Loucy (cell line): Measurements from ENCODE around the gene CLDN34.

ENCODE experiments used
- H2AFZ ChIP-seq: fragments of 200-600 bp; sonication (generic); 2 replicates; pipeline ENCODE4 v1.6.0; 2016; ENCODE audit warnings: antibody characterized with exemption, mild to moderate bottlenecking, low read length, moderate library complexity
- H3F3A ChIP-seq: fragments of 200-600 bp; 2 replicates; pipeline ENCODE4 v1.6.0; 2016; ENCODE audit warnings: antibody characterized with exemption, low read depth, mild to moderate bottlenecking
- H3K27me3 ChIP-seq: fragments of 200-600 bp; sonication (generic); 2 replicates; pipeline ENCODE4 v1.6.1; 2014; ENCODE audit warnings: low read length, mild to moderate bottlenecking; ENCODE audit not compliant: insufficient read depth, poor library complexity, severe bottlenecking
- H3K36me3 ChIP-seq: fragments of 200-600 bp; sonication (generic); 2 replicates; pipeline ENCODE4 v1.6.1; 2016; ENCODE audit warnings: low read length; ENCODE audit not compliant: insufficient read depth
- H3K4me1 ChIP-seq: fragments of 200-600 bp; sonication (generic); 2 replicates; pipeline ENCODE4 v1.5.1; 2014; ENCODE audit warnings: low read length, mild to moderate bottlenecking; ENCODE audit not compliant: insufficient read depth, poor library complexity, severe bottlenecking
- H3K4me2 ChIP-seq: fragments of 200-600 bp; sonication (generic); 2 replicates; pipeline ENCODE4 v1.6.0; 2014; ENCODE audit warnings: antibody characterized with exemption, low read length, low read depth, mild to moderate bottlenecking; ENCODE audit not compliant: poor library complexity, severe bottlenecking
- H3K4me3 ChIP-seq: fragments of 200-600 bp; sonication (generic); 2 replicates; pipeline ENCODE4 v1.5.1; 2014; ENCODE audit warnings: low read length, mild to moderate bottlenecking, mixed read lengths; ENCODE audit not compliant: poor library complexity, severe bottlenecking
- H3K79me2 ChIP-seq: fragments of 200-600 bp; sonication (generic); 2 replicates; pipeline ENCODE4 v1.6.1; 2014; ENCODE audit warnings: low read length; ENCODE audit not compliant: insufficient read depth
- H3K9ac ChIP-seq: fragments of 200-600 bp; sonication (generic); 2 replicates; pipeline ENCODE4 v1.6.0; 2014; ENCODE audit warnings: mild to moderate bottlenecking, low read depth, low read length, moderate library complexity; ENCODE audit not compliant: poor library complexity, severe bottlenecking
- H3K9me2 ChIP-seq: fragments of 200-600 bp; sonication (generic); replicated peaks from 2 replicates; pipeline ENCODE4 v1.6.1; 2016; ENCODE audit warnings: low read depth, low read length, mixed read lengths
- H3K9me3 ChIP-seq: fragments of 200-600 bp; sonication (generic); 2 replicates; pipeline ENCODE4 v1.6.1; 2014; ENCODE audit warnings: mild to moderate bottlenecking, antibody characterized with exemption, low read length, low read depth; ENCODE audit not compliant: insufficient read depth
- H4K20me1 ChIP-seq: fragments of 200-600 bp; sonication (generic); 2 replicates; pipeline ENCODE4 v1.6.0; 2014; ENCODE audit warnings: antibody characterized with exemption, low read length, mild to moderate bottlenecking; ENCODE audit not compliant: insufficient read depth, poor library complexity, severe bottlenecking
- EZH2phosphoT487 ChIP-seq: fragments of 200-600 bp; IDR thresholded peaks from 2 replicates; pipeline ENCODE4 v1.6.1; 2018; ENCODE audit warnings: antibody characterized with exemption, mild to moderate bottlenecking, moderate library complexity, borderline replicate concordance
- TF ChIP-seq, protein P1 (sequence below): fragments of 200-600 bp; sonication (generic); conservative IDR thresholded peaks from 2 replicates; pipeline ENCODE4 v1.5.1; 2014; ENCODE audit warnings: mild to moderate bottlenecking, antibody characterized with exemption, low read length

Gene CLDN34

DNA sequence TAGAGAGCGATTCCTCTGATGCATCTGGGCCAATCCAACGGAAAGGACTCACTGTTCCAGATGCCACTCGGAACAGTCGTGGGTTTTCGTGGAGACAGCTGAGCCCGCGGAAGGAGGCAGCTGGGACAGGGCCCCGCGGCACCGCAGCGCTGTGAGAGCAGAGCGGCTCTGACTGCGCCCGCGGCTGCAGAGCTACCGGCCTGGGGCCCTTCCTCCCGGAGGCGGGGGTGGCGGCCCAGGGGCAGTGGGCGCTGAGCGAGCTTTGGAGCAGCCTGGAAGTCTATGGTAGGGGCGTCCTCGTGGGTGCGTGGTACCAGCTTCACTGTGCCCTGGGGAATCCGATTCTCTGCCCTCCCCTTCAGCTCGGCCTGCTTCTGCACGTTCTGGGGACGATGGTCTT is 24.9 kb downstream of the CLDN34 start:
- Histone ChIP-seq H3K79me2 (no peaks in the 10 kb centered on the region), H3F3A (no peaks in the 10 kb centered on the region), H3K36me3 (no peaks in the 10 kb centered on the region), H3K27me3 (no peaks in the 10 kb centered on the region), H4K20me1 (no peaks in the 10 kb centered on the region), H3K9me2 (no peaks in the 10 kb centered on the region), H3K4me3 (no peak overlapping the region), H3K9me3 (no peaks in the 10 kb centered on the region), H3K4me1 (no peaks in the 10 kb centered on the region), H3K4me2 (no peak overlapping the region), H3K9ac (no peak overlapping the region), H2AFZ (no peak overlapping the region)
- no peak for TF ChIP-seq EZH2phosphoT487
- TF ChIP-seq, protein P1, sequence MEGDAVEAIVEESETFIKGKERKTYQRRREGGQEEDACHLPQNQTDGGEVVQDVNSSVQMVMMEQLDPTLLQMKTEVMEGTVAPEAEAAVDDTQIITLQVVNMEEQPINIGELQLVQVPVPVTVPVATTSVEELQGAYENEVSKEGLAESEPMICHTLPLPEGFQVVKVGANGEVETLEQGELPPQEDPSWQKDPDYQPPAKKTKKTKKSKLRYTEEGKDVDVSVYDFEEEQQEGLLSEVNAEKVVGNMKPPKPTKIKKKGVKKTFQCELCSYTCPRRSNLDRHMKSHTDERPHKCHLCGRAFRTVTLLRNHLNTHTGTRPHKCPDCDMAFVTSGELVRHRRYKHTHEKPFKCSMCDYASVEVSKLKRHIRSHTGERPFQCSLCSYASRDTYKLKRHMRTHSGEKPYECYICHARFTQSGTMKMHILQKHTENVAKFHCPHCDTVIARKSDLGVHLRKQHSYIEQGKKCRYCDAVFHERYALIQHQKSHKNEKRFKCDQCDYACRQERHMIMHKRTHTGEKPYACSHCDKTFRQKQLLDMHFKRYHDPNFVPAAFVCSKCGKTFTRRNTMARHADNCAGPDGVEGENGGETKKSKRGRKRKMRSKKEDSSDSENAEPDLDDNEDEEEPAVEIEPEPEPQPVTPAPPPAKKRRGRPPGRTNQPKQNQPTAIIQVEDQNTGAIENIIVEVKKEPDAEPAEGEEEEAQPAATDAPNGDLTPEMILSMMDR: no peak

DNA sequence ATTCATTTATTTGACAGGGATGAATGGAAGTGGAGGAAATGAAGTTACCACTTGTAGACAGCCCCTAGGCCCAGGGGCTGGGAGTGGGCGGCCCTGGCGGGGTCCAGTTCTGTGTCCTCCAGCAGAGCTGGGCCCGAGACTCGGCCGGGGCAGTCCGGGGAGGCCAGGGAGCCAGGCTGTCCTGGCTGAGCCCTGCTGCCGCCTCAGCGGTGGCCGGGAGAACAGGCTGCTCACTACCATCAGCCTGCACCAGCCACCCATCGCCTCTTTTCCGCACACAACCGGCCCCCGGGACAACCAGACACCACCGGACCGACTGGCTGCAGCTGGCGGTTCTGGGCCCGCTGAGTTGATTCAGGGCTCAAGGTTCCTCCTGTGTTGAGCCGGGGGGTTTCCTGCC is 25.6 kb downstream of the CLDN34 start:
- Histone ChIP-seq H2AFZ (no peak overlapping the region), H3K9ac (no peak overlapping the region), H3K4me2 (no peak overlapping the region), H3K9me2 (no peaks in the 10 kb centered on the region), H3K79me2 (no peaks in the 10 kb centered on the region), H3K27me3 (no peaks in the 10 kb centered on the region), H3F3A (no peaks in the 10 kb centered on the region), H3K9me3 (no peaks in the 10 kb centered on the region), H3K36me3 (no peaks in the 10 kb centered on the region), H4K20me1 (no peaks in the 10 kb centered on the region), H3K4me3 (no peak overlapping the region), H3K4me1 (no peaks in the 10 kb centered on the region)
- TF ChIP-seq EZH2phosphoT487: no peak
- TF ChIP-seq, protein P1: no peak

DNA sequence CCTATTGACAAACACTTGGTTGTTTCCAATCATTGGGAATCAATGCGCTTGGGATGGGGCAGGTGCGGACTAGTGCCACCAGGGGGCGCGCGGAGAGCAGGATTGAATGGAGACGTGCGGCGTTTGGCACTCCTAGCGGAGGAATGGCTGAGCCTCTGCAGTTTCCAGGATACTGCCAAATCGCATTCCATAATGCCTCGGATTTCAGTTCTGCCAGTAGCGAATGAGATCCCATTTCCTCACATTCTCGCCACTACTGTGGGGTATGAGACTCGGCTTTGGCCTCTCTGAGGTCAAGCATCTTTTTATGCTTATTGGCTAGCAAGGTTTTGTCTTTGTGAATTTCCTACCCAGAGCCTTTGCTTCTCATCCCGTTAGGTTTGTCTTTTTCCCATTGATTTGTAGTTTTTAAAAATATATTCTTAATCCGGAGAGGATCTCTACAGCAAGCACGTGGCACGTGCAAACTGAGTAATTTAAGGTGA is 28.7 kb downstream of the CLDN34 start:
- Histone ChIP-seq H3K4me2 (no peak overlapping the region), H3F3A (no peaks in the 10 kb centered on the region), H3K4me3 (no peak overlapping the region), H3K9ac (no peak overlapping the region), H3K9me3 (no peaks in the 10 kb centered on the region), H4K20me1 (no peaks in the 10 kb centered on the region), H3K4me1 (no peaks in the 10 kb centered on the region), H3K36me3 (no peaks in the 10 kb centered on the region), H3K27me3 (no peaks in the 10 kb centered on the region), H3K79me2 (no peaks in the 10 kb centered on the region), H2AFZ (no peak overlapping the region), H3K9me2 (no peaks in the 10 kb centered on the region)
- TF ChIP-seq EZH2phosphoT487: no peak
- TF ChIP-seq, protein P1: peak; percentile 71
